ENCODE results near the gene HSPB8.

GRCh38 chr12:119181202-119181601 lies 2.5 kb downstream of the HSPB8 start:
- TF ChIP-seq CTCF (conservative IDR thresholded peaks at IDR 0.05 in 1 of 2, IDR thresholded peaks at IDR 0.05 in 1 of 2; ENCODE audit: extremely low read depth in 1 of 2, insufficient read depth in 1 of 2, low read depth in 1 of 2, low read length in 2 of 2) = no peak
- no peak for TF ChIP-seq EZH2 (IDR thresholded peaks at IDR 0.05; ENCODE audit: borderline replicate concordance, low read length)
